HEK293 (cell line): ENCODE data around the gene CASP8AP2.
A peak's percentile ranks its signal among the peaks of the same experiment; 100 is the strongest.

Experiments used
- BCL11A ChIP-seq: fragments of 450-650 bp; formaldehyde crosslinking; IDR thresholded peaks from 2 replicates; pipeline ENCODE4 v1.5.1; 2016; ENCODE audit warnings: low read depth, missing biosample characterization, missing genetic modification characterization
- BCL11B ChIP-seq: fragments of 450-650 bp; formaldehyde crosslinking; IDR thresholded peaks from 2 replicates; pipeline ENCODE4 v1.5.1; 2016; ENCODE audit warnings: low read depth, missing biosample characterization, missing genetic modification characterization
- FEZF1 ChIP-seq: fragments of 450-650 bp; formaldehyde crosslinking; IDR thresholded peaks from 2 replicates; pipeline ENCODE4 v1.5.1; 2016; ENCODE audit warnings: missing biosample characterization, missing genetic modification characterization
- GFI1B ChIP-seq: fragments of 450-650 bp; formaldehyde crosslinking; IDR thresholded peaks from 2 replicates; pipeline ENCODE4 v1.5.1; 2016; ENCODE audit warnings: missing biosample characterization, missing genetic modification characterization
- HOXA7 ChIP-seq: sonication (generic); formaldehyde crosslinking; IDR thresholded peaks from 2 replicates; pipeline ENCODE4 v1.8.1; 2022; ENCODE audit warnings: missing genetic modification reagents, borderline replicate concordance
- MYNN ChIP-seq: fragments of 450-650 bp; formaldehyde crosslinking; IDR thresholded peaks from 2 replicates; pipeline ENCODE4 v1.5.1; 2016; ENCODE audit warnings: missing biosample characterization, missing genetic modification characterization, borderline replicate concordance
- SALL2 ChIP-seq: fragments of 450-650 bp; formaldehyde crosslinking; IDR thresholded peaks from 2 replicates; pipeline ENCODE4 v1.5.0; 2017; ENCODE audit warnings: missing biosample characterization, mild to moderate bottlenecking, missing genetic modification characterization, borderline replicate concordance
- ZFHX2 ChIP-seq: fragments of 450-650 bp; formaldehyde crosslinking; conservative IDR thresholded peaks from 2 replicates; pipeline ENCODE4 v1.5.1; 2016; ENCODE audit warnings: missing biosample characterization, missing genetic modification characterization
- ZNF112 ChIP-seq: fragments of 450-650 bp; formaldehyde crosslinking; IDR thresholded peaks from 2 replicates; pipeline ENCODE4 v1.5.0; 2017; ENCODE audit warnings: missing biosample characterization, missing genetic modification characterization
- ZNF16 ChIP-seq: fragments of 450-650 bp; formaldehyde crosslinking; IDR thresholded peaks from 2 replicates; pipeline ENCODE4 v1.5.1; 2016; ENCODE audit warnings: low read depth, missing biosample characterization, missing genetic modification characterization
- ZNF19 ChIP-seq: fragments of 450-650 bp; formaldehyde crosslinking; IDR thresholded peaks from 2 replicates; pipeline ENCODE4; 2016; ENCODE audit warnings: missing biosample characterization, missing genetic modification characterization, low read depth
- ZNF221 ChIP-seq: fragments of 450-650 bp; formaldehyde crosslinking; IDR thresholded peaks from 2 replicates; pipeline ENCODE4 v1.5.1; 2017; ENCODE audit warnings: missing biosample characterization, missing genetic modification characterization, borderline replicate concordance
- ZNF239 ChIP-seq: fragments of 450-650 bp; formaldehyde crosslinking; IDR thresholded peaks from 2 replicates; pipeline ENCODE4 v1.5.1; 2016; ENCODE audit warnings: missing biosample characterization, missing genetic modification characterization
- ZNF324 ChIP-seq: fragments of 450-650 bp; formaldehyde crosslinking; IDR thresholded peaks from 2 replicates; pipeline ENCODE4 v1.5.1; 2016; ENCODE audit warnings: missing biosample characterization, missing genetic modification characterization
- ZNF366 ChIP-seq: fragments of 450-650 bp; formaldehyde crosslinking; conservative IDR thresholded peaks from 2 replicates; pipeline ENCODE4 v1.5.1; 2016; ENCODE audit warnings: missing biosample characterization, missing genetic modification characterization
- ZNF423 ChIP-seq: fragments of 450-650 bp; formaldehyde crosslinking; IDR thresholded peaks from 2 replicates; pipeline ENCODE4 v1.5.1; 2016; ENCODE audit warnings: missing biosample characterization, missing genetic modification characterization
- ZNF513 ChIP-seq: fragments of 450-650 bp; IDR thresholded peaks from 2 replicates; pipeline ENCODE4 v1.5.1; 2018; ENCODE audit warnings: missing biosample characterization, missing genetic modification characterization
- ZNF621 ChIP-seq: fragments of 450-650 bp; formaldehyde crosslinking; IDR thresholded peaks from 2 replicates; pipeline ENCODE4 v1.5.1; 2017; ENCODE audit warnings: missing biosample characterization, missing genetic modification characterization
- ZNF626 ChIP-seq: fragments of 450-650 bp; sonication (Bioruptor Pico); formaldehyde crosslinking; IDR thresholded peaks from 2 replicates; pipeline ENCODE4 v1.5.1; 2018; ENCODE audit warnings: missing biosample characterization, missing genetic modification characterization, inconsistent platforms
- ZNF660 ChIP-seq: fragments of 450-650 bp; IDR thresholded peaks from 2 replicates; pipeline ENCODE4 v1.5.1; 2018; ENCODE audit warnings: missing biosample characterization, mild to moderate bottlenecking, missing genetic modification characterization
- ZNF664 ChIP-seq: fragments of 450-650 bp; formaldehyde crosslinking; IDR thresholded peaks from 2 replicates; pipeline ENCODE4 v1.5.1; 2016; ENCODE audit warnings: missing biosample characterization, missing genetic modification characterization
- ZNF677 ChIP-seq: fragments of 450-650 bp; IDR thresholded peaks from 2 replicates; pipeline ENCODE4 v1.5.0; 2018; ENCODE audit warnings: missing biosample characterization, mild to moderate bottlenecking, missing genetic modification characterization, moderate library complexity
- ZNF747 ChIP-seq: fragments of 450-650 bp; formaldehyde crosslinking; IDR thresholded peaks from 2 replicates; pipeline ENCODE4 v1.5.1; 2016; ENCODE audit warnings: missing biosample characterization, missing genetic modification characterization
- TF ChIP-seq, protein P1 (sequence below): fragments of 450-650 bp; formaldehyde crosslinking; IDR thresholded peaks from 2 replicates; pipeline ENCODE4 v1.5.1; 2016; ENCODE audit warnings: missing biosample characterization, missing genetic modification characterization
- TF ChIP-seq, protein P2 (sequence below): fragments of 450-650 bp; formaldehyde crosslinking; IDR thresholded peaks from 2 replicates; pipeline ENCODE4 v1.5.1; 2016; ENCODE audit warnings: missing biosample characterization, missing genetic modification characterization
- TF ChIP-seq, protein P3 (sequence below): fragments of 450-650 bp; formaldehyde crosslinking; IDR thresholded peaks from 2 replicates; pipeline ENCODE4 v1.5.1; 2016; ENCODE audit warnings: missing biosample characterization, missing genetic modification characterization
- TF ChIP-seq, protein P4 (sequence below): fragments of 450-650 bp; formaldehyde crosslinking; IDR thresholded peaks from 2 replicates; pipeline ENCODE4 v1.5.1; 2016; ENCODE audit warnings: missing biosample characterization, missing genetic modification characterization
- TF ChIP-seq, protein P5 (sequence below): fragments of 450-650 bp; formaldehyde crosslinking; IDR thresholded peaks from 2 replicates; pipeline ENCODE4 v1.5.1; 2016; ENCODE audit warnings: missing biosample characterization, missing genetic modification characterization, borderline replicate concordance

Gene CASP8AP2

DNA sequence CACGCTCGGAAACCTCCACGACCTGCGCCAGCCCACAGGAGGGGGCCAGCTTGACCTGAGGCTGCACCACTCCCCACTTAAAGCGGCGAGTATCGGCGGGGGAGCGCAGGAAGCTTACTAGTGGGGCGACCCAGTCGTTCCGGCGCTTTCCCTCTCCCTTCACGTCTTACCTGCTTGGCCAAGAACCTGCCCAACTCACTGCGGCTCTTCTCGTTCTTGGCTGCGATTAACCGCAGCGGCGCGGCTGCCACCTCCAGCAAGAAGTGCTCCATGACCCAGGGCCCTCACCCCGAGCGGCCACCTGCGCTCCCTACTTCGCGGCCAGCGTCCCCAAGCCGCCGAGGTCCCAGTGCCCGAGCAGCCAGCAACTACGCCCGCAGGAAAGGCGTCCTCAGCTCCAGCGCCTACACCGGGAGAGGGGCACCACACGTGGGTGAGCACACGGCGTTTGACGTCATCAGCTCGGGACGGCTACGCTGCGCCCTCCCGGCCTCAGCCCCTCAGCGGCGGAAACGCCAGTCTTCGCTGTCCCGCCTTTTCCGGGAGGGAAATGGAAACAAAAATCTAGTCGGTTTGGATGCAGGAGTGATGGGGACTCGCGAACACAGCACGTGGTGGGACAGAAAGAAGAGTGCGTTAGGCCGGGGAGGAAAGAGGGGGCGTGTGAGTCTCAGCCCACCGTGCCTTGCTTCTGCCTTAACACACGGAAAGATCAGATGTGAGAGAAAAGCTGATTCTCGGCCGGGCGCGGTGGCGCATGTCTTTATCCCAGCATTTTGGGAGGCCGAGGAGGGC lies 10.1 kb upstream of the CASP8AP2 start, which contains the start of gene MDN1 (continued):
- TF ChIP-seq, protein P1, sequence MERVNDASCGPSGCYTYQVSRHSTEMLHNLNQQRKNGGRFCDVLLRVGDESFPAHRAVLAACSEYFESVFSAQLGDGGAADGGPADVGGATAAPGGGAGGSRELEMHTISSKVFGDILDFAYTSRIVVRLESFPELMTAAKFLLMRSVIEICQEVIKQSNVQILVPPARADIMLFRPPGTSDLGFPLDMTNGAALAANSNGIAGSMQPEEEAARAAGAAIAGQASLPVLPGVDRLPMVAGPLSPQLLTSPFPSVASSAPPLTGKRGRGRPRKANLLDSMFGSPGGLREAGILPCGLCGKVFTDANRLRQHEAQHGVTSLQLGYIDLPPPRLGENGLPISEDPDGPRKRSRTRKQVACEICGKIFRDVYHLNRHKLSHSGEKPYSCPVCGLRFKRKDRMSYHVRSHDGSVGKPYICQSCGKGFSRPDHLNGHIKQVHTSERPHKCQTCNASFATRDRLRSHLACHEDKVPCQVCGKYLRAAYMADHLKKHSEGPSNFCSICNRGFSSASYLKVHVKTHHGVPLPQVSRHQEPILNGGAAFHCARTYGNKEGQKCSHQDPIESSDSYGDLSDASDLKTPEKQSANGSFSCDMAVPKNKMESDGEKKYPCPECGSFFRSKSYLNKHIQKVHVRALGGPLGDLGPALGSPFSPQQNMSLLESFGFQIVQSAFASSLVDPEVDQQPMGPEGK (tag by site-specific recombination) = peak; percentile 81
- TF ChIP-seq ZNF16 (tag by site-specific recombination) = no peak
- no peak for TF ChIP-seq GFI1B
- TF ChIP-seq ZNF677 (tag by site-specific recombination) = no peak
- no peak for TF ChIP-seq ZNF19 (tag by site-specific recombination)
- TF ChIP-seq ZNF324 (tag by site-specific recombination) = peak; percentile 18; the same call in 1 of the 2 replicates
- TF ChIP-seq, protein P2, sequence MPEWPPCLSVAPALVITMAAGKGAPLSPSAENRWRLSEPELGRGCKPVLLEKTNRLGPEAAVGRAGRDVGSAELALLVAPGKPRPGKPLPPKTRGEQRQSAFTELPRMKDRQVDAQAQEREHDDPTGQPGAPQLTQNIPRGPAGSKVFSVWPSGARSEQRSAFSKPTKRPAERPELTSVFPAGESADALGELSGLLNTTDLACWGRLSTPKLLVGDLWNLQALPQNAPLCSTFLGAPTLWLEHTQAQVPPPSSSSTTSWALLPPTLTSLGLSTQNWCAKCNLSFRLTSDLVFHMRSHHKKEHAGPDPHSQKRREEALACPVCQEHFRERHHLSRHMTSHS (tag by site-specific recombination) = no peak
- TF ChIP-seq ZNF621 (tag by site-specific recombination) = no peak
- TF ChIP-seq FEZF1 (tag by site-specific recombination) = no peak
- TF ChIP-seq ZFHX2 (tag by site-specific recombination) = peak; percentile 94
- TF ChIP-seq HOXA7 (CRISPR knock-in tag) = no peak
- TF ChIP-seq ZNF423 (tag by site-specific recombination) = no peak
- no peak for TF ChIP-seq BCL11B (tag by site-specific recombination)
- TF ChIP-seq ZNF664 = no peak
- TF ChIP-seq ZNF660 (tag by site-specific recombination) = 0 out of 2 replicates have a peak, but pooled peaks have one; percentile 42
- peak; percentile 91 for TF ChIP-seq ZNF366
- no peak for TF ChIP-seq ZNF221 (tag by site-specific recombination)
- TF ChIP-seq ZNF239 = no peak
- no peak for TF ChIP-seq ZNF626 (tag by site-specific recombination)
- TF ChIP-seq SALL2 (tag by site-specific recombination) = no peak
- TF ChIP-seq MYNN (tag by site-specific recombination) = no peak
- no peak for TF ChIP-seq BCL11A (tag by site-specific recombination)
- no peak for TF ChIP-seq ZNF112 (tag by site-specific recombination)
- no peak for TF ChIP-seq ZNF747 (tag by site-specific recombination)
- TF ChIP-seq, protein P3, sequence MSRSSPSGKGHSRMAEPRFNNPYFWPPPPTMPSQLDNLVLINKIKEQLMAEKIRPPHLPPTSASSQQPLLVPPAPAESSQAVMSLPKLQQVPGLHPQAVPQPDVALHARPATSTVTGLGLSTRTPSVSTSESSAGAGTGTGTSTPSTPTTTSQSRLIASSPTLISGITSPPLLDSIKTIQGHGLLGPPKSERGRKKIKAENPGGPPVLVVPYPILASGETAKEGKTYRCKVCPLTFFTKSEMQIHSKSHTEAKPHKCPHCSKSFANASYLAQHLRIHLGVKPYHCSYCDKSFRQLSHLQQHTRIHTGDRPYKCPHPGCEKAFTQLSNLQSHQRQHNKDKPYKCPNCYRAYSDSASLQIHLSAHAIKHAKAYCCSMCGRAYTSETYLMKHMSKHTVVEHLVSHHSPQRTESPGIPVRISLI (tag by site-specific recombination) = no peak
- TF ChIP-seq, protein P4, sequence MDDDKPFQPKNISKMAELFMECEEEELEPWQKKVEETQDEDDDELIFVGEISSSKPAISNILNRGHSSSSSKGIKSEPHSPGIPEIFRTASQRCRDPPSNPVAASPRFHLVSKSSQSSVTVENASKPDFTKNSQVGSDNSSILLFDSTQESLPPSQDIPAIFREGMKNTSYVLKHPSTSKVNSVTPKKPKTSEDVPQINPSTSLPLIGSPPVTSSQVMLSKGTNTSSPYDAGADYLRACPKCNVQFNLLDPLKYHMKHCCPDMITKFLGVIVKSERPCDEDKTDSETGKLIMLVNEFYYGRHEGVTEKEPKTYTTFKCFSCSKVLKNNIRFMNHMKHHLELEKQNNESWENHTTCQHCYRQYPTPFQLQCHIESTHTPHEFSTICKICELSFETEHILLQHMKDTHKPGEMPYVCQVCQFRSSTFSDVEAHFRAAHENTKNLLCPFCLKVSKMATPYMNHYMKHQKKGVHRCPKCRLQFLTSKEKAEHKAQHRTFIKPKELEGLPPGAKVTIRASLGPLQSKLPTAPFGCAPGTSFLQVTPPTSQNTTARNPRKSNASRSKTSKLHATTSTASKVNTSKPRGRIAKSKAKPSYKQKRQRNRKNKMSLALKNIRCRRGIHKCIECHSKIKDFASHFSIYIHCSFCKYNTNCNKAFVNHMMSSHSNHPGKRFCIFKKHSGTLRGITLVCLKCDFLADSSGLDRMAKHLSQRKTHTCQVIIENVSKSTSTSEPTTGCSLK (tag by site-specific recombination) = no peak
- TF ChIP-seq ZNF513 (tag by site-specific recombination) = peak; percentile 64
- TF ChIP-seq, protein P5, sequence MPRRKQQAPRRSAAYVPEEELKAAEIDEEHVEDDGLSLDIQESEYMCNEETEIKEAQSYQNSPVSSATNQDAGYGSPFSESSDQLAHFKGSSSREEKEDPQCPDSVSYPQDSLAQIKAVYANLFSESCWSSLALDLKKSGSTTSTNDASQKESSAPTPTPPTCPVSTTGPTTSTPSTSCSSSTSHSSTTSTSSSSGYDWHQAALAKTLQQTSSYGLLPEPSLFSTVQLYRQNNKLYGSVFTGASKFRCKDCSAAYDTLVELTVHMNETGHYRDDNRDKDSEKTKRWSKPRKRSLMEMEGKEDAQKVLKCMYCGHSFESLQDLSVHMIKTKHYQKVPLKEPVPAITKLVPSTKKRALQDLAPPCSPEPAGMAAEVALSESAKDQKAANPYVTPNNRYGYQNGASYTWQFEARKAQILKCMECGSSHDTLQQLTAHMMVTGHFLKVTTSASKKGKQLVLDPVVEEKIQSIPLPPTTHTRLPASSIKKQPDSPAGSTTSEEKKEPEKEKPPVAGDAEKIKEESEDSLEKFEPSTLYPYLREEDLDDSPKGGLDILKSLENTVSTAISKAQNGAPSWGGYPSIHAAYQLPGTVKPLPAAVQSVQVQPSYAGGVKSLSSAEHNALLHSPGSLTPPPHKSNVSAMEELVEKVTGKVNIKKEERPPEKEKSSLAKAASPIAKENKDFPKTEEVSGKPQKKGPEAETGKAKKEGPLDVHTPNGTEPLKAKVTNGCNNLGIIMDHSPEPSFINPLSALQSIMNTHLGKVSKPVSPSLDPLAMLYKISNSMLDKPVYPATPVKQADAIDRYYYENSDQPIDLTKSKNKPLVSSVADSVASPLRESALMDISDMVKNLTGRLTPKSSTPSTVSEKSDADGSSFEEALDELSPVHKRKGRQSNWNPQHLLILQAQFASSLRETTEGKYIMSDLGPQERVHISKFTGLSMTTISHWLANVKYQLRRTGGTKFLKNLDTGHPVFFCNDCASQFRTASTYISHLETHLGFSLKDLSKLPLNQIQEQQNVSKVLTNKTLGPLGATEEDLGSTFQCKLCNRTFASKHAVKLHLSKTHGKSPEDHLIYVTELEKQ (tag by site-specific recombination) = no peak
